ENCODE data around the gene TPPP.
"Not testable (repeated sequence)": the region's sequence is repeated elsewhere in the genome, so short reads cannot be mapped to it uniquely, and the experiment has no call there.

The TPPP gene

DNA sequence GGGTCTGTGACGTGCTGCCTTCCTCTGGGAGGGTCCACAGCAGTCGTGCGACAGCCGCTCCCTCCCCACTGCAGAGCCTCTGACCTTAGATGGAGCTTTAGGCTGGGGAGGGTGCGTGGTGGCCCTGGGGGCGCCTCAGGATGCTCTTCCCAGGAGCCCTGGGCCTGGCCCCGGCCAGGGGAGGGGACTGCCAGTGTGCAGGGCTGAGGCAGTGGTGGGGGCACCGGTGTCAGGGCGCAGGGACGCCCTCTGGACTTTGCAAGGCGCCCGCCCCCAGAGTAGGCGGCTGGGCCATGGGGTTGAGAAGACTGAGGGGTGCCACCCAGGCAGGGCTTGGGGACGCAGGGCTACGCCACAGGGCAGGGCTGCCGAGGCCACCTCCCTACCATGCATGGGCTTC is 14.6 kb downstream of the TPPP start:
- not testable (repeated sequence) for DNase-seq (ENCODE audit: low read depth in 2 of 2, low spot score in 1 of 2)

DNA sequence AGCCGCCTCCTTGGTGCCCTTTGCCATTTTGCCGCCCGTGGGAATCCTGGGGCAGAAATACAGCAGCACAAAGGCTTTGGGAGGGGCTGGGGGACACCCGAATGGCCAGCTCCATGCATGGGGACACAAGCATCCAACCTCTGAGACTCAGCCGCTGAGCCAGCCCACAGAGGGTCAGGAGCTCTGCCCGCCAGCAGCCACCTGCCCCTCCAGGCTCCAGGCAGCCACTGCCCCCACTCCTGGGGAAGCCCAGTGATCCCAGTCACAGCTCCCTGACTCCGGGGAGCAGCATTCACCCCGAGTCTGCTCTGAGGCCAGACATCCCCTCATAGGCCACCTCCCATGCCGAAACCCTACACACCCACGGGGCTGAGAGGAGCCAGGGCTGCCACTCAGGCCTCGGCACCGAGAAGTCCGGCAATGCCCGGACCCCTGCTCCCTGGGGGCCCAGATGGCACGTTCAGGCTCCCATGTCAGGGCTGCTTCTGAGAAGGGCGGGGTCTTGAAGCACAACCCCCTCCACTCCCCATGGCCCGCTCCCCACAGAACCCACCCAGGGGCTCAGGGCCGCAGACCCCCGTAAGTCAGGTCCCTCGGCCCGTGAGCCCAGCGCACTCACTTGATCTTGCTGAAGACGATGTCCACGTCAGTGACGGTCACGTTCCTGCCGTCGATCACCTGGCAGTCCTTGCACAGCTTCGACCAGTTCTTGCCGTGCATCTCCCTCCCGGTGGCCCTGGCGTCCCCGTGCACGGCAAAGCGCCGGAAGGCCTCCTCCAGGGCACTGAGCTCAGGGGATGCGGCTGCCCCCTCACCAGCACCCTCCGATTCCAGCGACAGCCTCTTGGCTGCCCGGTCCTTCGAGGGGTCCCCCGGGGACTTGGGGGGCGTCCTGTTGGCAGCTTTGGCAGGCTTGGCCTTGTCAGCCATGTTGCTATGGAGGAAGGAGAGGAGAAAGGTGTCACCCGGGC is 15.7 kb downstream of the TPPP start:
- DNase-seq (ENCODE audit: low read depth in 2 of 2, low spot score in 1 of 2): no peak

DNA sequence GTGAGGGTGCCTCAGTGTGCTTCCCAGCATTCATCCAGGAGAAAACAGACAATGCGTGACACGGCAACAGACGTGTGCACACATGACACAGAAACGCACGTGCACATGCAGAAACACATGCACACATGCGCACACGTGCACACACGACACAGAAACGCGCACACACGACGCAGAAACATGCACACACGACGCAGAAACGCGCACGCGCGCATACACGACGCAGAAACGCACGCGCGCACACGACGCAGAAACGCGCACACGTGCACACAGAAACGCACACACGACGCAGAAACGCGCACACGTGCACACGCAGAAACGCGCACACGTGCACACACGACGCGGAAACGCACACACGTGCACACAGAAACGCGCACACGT is 16.5 kb downstream of the TPPP start:
- no peak for DNase-seq (ENCODE audit: low read depth in 2 of 2, low spot score in 1 of 2)

DNA sequence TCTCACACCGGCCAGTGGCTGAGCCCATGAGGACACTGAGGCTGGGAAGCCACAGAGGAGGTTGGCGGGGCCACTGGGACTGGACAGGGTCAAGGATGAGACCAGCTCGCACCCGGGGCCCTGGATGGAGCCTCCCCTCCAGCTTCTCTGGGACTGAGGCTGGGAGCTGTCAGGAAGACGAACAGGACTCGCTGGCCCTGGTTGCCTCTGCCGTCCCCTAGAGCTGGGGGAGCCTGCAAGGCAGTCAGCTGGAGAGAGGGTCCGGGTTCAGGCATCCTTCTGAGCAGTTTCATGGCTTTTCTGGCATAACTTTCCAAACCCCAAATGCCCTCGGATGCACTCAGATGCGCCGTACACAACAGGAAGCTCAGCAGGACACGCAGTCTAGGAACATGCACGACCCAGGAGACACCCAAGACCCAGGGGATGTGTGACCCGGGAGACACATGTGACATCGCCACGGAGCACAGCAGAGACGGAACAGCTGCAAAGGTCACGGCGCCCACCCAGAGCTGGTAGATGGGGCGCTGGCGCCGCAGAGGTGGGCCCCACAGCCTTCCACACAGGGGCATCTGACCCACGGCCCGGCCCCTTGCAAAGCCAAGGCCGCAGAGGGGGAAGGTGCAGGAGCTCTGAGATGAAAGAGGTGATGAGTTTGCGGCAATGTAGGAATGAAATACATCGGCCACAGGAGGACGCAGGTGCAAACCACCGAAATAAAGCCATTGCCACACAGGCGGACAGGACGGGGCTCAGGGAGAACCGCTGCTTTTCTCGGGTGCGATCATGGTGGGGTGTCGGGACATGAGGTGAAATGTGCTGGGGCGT is 17.1 kb downstream of the TPPP start:
- no peak for DNase-seq (ENCODE audit: low read depth in 2 of 2, low spot score in 1 of 2)

DNA sequence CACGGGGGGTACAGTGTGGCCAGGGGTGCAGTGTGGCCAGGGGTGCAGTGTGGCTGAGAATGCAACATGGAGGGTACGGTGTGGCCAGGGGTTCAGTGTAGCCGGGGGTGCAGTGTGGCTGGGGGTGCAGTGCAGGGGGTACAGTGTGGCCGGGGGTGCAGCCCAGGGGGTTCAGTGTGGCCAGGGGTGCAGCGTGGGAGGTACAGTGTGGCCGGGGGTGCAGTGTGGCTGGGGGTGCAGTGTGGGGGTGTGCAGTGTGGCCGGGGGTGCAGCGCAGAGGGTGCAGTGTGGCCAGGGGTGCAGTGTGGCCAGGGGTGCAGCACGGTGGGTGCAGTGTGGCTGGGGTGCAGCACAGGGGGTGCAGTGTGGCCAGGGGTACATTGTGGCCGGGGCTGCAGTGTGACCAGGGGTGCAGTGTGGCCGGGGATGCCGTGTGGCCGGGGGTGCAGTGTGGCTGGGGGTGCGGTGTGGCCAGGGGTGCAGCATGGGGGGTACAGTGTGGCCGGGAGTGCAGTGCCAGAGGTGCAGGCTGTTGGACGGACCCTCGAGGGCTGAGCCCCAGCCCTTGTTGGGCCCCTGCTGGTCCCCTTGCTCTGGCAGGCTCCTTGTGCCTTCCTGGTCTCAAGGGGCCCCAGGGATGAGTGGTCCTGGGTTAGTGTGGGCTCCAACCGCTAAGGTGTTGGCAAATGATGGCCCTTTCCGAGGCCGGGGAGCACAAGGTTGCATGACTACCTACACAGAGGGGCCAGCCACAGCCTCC is 17.9 kb downstream of the TPPP start:
- no peak for DNase-seq (ENCODE audit: low read depth in 2 of 2, low spot score in 1 of 2)

DNA sequence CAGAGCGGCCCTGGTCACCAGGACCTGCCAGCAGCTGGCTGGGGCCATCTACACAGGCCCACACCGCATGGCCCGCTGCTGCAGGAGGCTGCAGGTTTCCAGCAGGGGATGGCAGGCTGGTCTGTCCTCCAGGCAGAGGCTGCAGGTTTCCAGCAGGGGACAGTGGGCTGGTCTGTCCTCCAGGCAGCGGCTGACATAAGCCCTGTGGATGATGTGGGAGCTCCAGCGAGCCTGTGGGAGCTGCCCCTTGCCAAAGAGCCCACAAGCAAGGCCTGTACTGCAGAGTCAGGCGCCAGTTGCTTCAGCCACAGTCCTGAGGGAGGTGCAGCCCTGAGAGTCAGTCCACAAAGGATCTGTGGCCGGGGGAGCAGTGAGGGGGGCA is 18.5 kb downstream of the TPPP start:
- DNase-seq (ENCODE audit: low read depth in 2 of 2, low spot score in 1 of 2): no peak

DNA sequence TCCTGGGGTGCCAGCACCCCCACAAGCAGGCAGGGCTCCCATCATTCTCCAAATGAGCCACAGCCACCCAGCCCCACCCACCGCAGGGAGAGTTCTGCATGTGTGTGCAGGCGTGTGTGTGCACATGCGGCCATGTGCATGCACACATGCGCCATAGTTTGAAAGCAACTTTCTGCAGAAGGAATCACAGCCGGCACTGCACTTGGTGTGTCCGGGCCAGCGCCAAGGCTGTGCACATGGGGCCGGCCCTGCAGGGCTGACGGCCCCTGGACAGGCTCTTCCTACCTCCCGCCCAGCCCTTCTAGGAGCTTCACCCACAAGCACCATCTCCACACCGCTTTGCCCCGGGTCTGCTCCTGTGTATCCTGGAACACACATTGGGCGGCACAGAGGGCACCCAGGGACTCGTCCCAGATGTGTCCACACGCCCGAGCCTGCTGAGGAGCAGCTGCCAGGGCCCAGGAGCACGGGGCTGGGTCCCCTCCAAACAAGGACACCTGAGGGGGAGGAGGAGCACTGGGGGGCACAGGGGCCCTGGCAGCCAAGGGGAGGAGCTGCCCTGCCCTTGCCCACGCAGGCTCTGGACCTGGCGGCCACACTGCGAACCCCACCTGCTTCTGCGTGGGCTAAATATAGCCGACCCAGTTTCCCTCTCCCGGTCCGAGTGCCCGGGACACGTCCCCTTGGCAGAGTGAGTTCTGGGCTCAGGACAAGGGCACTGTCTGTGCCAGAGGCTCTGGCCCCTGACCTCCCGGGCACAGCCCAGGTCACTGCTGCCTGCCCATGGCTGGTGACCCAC is 19.1 kb downstream of the TPPP start:
- DNase-seq (ENCODE audit: low read depth in 2 of 2, low spot score in 1 of 2): no peak

DNA sequence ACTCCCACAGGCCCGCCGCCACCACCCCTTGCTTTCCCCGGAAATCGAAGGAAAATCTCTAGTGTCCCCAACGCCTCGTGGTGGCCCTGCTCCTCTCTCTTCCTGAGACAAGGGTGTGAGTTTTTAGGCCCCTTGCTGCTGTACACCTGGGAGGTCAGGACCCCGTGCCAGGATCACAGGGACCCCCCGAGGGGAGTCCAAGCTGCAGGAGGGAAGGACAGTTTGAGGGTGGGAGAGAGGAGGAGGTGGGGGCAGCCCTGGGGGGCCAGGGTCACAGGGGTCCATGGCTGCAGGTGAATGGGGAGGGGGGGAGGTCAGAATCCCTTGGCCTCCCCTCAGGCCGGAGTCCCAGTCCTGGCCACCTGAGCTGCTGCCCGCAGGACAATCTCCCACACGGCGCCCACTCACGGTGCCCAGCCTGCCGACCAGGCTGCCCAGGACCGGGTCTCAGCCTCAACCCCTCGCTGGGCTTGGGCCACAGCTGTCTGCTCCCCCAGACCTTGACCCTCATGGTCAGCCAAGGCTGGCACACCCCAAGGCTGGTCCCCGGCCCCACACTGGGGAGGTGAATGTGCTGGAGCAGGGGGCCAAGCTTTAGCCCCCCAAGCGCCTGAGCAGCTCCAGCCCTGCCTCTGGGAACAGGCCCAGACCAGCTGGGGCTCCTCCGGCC is 19.9 kb downstream of the TPPP start:
- no peak for DNase-seq (ENCODE audit: low read depth in 2 of 2, low spot score in 1 of 2)

DNA sequence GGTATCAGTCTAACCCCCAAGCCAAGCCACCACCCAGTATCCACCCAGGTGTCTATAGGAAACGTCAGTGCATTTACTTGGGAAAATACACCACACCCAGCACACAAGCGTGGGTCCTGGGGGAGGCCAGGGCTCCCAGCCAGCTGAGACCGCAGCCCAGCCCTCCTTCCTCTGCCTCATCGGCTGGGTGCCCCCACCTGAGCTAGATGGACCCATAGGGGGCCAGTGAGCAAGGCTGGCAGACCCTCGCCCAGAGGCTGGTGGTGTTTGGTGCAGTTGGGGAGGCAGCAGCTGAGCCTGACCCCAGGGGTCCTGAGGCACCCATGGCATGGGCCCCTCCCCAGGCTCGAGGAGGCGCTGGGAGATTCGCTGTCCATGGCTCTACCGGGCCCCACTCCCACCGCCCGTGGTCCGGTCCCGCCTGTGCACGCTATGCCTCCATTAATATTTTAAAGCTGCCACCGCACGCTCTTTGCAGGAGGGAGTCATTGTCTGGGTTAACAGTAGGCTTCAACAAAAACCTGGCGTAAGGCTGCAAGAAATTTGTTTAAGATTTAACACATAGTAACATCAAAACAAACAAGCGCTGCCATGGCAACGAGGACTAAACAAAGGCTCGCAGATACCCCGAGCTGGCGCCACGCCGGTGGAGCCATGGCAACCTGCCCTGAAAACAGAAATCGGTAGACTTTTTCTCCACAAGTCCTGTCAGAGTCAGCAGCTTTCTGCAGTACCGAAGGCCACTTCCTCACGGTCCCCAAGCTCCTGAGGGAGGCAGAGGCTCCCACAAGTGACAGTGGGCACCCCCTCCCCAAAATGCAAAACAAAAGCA is 20.6 kb downstream of the TPPP start:
- DNase-seq (ENCODE audit: low read depth in 2 of 2, low spot score in 1 of 2): no peak

DNA sequence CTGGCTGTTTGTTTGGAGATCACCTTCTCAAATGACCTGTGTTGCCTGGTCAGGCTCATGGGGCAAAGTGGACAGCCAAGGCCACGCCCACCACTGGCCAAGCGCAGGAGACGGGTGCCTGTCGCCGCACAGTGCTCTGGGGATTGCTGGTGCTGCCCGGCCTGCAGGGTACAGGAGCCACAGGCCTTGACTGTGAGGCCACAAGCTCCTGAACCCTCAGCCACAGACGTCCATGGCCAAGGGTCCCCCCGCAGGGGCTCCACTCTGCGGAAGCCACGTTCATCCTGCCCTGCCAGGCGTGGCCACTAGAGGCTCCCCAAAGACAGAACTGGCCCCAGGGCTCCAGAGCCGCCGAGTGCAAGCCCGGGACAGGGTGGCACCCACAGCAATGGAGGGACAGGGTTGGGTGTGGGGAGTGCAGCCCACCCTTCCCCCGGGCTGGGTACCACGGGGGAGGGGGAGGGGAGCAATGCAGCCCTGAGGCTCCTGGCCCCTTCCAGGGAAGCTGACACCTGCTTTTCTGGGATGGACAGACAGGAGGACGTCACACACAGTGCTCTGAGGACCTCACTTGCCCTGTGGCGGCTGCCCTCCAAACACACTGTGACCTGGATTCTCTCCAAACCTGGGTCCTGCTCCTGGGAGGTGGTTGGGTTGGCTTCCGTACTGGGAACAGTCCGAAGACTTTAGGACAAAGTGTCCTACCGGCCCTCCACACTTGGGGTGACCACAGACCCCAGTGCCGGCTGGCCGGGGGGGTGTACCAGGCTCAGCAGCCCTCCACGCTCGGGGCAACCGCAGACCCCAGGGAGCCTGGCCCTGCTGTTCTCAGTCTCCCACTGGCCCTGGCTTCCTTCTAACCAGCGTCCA is 21.5 kb downstream of the TPPP start:
- peak; percentile 21 to 27 for DNase-seq (ENCODE audit: low read depth in 2 of 2, low spot score in 1 of 2)

DNA sequence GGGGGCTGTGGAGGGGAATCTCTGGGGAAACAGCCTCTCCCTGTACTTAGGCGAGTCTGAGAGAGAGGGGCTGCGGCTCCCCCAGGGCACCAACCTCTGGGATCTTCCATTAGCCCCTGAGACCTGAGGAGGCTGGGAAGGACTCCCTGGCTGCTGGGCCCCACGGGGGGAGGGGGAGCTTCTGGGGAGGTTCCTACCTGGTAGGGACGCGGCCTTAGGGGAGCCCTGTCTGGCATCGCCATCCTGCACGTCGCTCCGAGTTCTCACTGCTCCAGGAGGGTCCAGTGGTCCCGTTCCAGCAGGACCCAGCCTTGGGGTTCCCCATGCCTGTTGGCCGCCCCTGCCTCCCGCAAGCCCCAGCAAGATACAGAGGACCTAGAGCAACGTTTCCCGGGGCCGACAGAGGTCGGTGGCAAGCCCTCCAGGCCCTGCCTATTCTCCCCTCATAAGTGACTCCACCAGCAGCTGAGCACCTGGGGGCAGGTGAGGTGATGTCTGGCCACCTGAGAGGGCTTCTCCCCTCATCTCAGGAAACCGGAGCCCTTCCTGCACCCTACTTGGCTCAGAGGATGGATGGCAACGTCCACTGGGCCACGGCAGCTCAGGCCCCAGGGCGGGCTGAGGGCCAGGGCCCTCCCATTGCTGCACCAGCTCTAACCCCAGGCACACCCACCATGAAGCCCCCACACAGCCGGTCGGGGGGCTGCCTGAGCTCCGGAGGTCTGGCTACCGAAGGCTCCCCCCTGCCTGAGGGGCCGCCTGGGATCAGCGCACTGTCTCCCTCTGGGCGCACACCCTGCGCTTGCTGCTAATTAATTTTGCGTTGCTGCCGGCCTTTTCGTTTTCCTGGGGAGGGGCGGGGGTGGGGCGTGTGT is 22.5 kb downstream of the TPPP start:
- DNase-seq (ENCODE audit: low read depth in 2 of 2, low spot score in 1 of 2): no peak

DNA sequence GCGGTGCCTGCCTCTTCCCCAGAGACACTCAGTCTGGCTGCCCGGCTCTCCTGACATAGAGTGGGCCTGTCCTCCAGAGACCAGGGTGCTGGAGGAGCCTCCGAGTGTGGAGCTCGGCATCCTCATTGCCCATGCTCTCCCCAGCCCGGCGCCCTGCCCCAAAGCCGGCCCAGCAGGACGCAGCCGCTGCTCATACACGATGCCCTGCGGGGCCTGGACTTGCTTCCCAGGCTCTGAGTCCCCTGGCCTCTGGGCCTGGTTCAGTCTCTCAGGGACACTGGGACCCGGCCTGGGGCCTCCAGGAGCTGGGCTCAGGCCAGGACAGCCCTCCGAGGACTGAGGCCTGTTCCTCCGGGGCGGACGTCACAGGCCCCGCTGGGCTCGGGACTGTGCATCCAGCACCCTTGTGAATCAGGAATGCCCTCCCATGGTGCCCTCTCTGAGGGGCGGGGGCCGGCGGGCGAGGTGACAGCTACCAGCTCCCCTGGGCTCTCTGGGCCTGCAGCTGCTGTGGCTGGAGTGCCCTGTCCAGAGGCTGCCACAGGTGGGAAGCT is 23.2 kb downstream of the TPPP start:
- DNase-seq (ENCODE audit: low read depth in 2 of 2, low spot score in 1 of 2): no peak

DNA sequence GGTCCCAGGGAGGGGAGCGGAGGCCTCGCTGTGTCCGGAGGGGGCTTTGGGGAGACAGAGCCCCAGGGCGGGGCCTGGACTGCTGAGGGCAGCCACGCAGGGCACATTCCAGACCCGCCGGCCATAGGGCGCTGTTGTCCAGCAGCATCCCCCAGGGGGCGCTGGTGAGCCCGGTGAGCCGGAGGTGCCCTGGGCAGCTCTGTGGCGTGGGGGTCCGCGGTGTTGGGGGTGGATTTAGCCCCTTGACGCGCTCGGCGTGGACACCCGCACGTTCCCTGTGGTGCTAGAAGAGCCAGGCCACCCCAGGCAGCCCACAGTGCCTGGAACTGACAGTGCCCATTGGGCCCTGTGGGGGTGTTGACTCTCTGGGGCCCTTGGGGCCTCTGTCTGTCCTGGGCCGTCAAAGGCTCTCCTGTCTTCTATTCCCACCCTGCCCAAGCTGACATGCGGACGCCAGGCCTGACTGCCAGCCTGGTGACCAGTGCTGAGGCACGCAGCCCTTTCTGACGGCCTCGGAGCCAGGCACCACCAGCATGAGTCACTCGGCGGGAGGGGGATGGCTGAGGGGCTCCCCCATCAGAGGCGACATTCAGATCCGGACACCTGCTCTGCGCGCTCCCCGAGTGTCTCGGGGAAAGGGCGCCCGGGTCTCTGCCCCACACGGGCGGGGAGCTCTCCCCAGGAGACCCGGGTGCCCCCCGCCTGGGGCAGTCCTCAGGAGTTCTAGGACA is 23.9 kb downstream of the TPPP start:
- DNase-seq (ENCODE audit: low read depth in 2 of 2, low spot score in 1 of 2): no peak

DNA sequence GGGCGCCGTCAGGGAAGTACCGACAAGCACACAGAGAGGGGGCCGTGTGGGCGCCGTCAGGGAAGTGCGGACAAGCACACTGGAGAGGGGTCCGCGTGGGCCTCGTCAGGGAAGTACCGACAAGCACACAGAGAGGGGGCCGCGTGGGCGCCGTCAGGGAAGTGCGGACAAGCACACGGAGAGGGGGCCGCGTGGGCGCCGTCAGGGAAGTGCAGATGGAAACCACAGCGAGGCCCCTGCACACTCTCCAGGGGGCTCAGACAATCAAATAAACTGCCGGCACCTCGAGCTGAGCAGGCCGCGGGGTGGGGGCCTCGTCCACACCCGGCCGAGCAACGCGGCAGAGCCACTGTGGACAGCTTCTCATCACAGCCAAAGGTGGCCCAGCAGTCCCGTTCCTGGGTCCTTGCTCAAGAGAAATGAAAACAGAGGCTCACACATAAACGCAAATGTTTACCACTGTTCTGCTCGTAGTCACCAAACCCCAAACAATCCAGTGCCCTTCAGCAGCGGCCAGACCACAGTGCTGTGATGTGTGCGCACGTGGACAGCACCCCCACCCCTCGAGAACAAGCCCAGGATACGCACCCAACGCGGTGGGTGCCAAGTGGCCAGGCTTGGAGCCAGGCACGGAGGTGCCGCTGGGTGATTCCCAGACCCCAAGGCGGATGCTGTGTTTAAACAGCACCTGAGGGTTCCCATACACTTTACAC is 24.7 kb downstream of the TPPP start:
- DNase-seq (ENCODE audit: low read depth in 2 of 2, low spot score in 1 of 2): no peak

DNA sequence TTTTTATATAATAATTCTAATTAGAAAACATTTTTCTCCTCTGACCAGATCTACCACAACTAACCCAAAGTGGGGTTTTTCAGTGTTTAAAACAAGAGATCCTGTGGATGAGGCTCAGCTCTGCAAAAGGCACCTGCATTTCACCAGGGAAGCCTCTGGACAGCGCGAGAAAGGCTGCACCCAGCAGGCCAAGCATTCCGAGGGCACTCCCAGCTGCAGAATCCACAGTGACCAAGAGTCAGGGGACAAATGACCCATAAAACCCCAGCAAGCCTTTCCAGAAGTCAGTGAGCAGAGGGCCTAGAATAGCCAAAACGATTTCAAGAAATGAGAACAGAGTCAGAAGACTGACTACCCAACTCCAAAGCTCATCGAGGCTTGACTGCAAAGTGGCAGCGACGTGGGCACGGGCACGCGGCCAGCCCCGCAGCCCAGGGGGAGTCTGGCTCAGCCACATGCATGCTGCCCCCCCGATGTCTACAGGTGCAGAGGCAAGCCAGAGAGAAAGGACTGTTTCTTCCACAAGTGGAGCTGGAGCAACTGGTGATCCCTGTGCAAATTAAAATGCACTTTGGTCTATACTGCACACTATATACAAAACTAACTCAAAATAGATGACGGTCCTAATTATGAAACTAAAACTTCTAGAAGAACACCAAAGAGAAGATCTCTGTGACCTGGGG is 26.2 kb downstream of the TPPP start:
- DNase-seq (ENCODE audit: low read depth in 2 of 2, low spot score in 1 of 2): no peak
